ENCODE data around the gene FBXO15.

Gene FBXO15

DNA sequence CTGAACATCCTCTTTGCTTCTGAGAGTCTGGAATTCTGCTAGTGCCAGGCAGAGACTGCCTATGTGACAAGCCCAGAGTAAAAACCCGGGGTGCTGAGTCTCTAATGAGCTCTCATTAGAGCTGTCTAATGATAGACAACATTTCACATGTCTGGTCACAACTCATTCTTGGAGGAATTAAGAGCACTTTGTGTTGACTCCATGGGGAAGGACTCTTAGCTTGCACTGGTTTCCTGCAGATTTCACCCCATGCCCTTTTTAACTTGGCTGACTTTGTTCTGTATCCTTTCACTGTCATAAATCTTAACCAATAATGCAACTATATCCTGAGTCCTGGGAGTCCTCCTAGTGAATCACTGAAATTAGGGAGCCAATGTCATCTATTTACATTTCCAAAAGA lies 33.5 kb downstream of the FBXO15 start:
- no peaks in the 10 kb centered on the region for H3K27me3 ChIP-seq (replicated peaks)
- H3K4me3 ChIP-seq (ENCODE audit: low read depth, low read length): no peak overlapping the region
- no peak for DNase-seq
- H3K27ac ChIP-seq: no peak overlapping the region
- no peaks in the 10 kb centered on the region for H3K36me3 ChIP-seq (replicated peaks)
- in situ Hi-C loops (cut with HindIII; ENCODE audit: low pct_ligation_motif_present, low sequenced_read_pairs): no loop called here
- TF ChIP-seq, protein P1, sequence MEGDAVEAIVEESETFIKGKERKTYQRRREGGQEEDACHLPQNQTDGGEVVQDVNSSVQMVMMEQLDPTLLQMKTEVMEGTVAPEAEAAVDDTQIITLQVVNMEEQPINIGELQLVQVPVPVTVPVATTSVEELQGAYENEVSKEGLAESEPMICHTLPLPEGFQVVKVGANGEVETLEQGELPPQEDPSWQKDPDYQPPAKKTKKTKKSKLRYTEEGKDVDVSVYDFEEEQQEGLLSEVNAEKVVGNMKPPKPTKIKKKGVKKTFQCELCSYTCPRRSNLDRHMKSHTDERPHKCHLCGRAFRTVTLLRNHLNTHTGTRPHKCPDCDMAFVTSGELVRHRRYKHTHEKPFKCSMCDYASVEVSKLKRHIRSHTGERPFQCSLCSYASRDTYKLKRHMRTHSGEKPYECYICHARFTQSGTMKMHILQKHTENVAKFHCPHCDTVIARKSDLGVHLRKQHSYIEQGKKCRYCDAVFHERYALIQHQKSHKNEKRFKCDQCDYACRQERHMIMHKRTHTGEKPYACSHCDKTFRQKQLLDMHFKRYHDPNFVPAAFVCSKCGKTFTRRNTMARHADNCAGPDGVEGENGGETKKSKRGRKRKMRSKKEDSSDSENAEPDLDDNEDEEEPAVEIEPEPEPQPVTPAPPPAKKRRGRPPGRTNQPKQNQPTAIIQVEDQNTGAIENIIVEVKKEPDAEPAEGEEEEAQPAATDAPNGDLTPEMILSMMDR (IDR thresholded peaks at IDR 0.05; ENCODE audit: low read depth, low read length, missing control alignments): no peak

DNA sequence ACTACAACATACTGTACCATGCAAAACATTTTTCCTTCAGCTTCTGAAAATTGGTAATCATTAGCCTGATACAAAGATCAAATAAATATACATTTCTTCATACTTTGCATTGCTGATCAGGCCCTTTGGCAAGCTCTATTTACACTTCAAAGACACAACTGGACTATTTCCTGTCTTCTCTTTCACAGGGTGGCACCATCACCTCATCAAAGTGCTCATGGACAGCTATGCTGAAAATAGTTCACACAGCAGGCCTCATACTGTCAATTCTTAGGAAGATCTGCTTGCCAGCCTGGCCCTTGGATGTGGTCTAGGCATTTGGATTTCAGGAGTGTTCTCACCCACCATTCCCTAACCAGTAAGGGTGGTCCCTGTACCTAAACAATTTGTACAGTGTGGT lies 33.9 kb downstream of the FBXO15 start:
- Histone ChIP-seq H3K4me3 (ENCODE audit: low read depth, low read length) (no peak overlapping the region), H3K27ac (no peak overlapping the region), H3K36me3 (replicated peaks) (no peaks in the 10 kb centered on the region), H3K27me3 (replicated peaks) (no peaks in the 10 kb centered on the region)
- TF ChIP-seq, protein P1 (IDR thresholded peaks at IDR 0.05; ENCODE audit: low read depth, low read length, missing control alignments): no peak
- in situ Hi-C loops (cut with HindIII; ENCODE audit: low pct_ligation_motif_present, low sequenced_read_pairs): no loop called here
- no peak for DNase-seq

DNA sequence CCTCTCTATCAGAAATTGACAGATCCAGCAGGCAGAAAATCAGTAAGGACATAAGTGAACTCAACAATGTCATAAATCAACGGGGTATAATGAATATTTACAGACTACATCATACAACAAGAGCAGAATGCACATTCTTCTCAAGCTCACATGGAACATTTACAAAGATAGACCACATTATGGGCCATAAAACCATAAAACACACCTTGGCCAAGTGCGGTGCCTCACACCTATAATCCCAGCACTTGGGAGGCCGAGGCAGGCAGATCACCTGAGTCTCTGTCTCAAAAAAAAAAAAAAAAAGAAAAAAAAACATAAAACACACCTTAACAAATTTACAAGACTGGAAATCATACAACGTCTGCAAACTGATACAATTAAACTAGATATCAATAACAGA lies 36.7 kb downstream of the FBXO15 start:
- Histone ChIP-seq H3K4me3 (ENCODE audit: low read depth, low read length) (no peak overlapping the region), H3K27ac (no peak overlapping the region), H3K36me3 (replicated peaks) (no peaks in the 10 kb centered on the region), H3K27me3 (replicated peaks) (no peaks in the 10 kb centered on the region)
- no peak for DNase-seq
- TF ChIP-seq, protein P1 (IDR thresholded peaks at IDR 0.05; ENCODE audit: low read depth, low read length, missing control alignments): no peak
- in situ Hi-C loops (cut with HindIII; ENCODE audit: low pct_ligation_motif_present, low sequenced_read_pairs): no loop called here

DNA sequence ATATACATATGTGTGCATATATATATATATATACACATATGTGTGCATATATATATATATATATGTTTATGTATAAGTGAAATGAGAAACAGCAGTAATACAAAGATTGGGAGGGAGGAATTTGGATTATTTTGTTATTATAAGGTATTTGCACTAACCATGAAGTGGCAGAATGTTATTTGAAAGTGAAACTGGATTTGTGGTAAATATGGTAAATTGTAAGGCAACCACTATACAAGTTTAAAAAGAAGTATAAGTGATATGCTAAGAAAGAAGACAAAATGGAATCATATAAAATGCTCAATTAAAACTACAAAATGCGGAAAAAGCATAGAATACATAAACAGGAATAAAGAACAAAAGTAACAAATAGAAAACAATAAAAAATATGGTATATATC lies 37.5 kb downstream of the FBXO15 start:
- no peak overlapping the region for H3K27ac ChIP-seq
- in situ Hi-C loops (cut with HindIII; ENCODE audit: low pct_ligation_motif_present, low sequenced_read_pairs): no loop called here
- H3K4me3 ChIP-seq (ENCODE audit: low read depth, low read length): no peak overlapping the region
- no peaks in the 10 kb centered on the region for H3K27me3 ChIP-seq (replicated peaks)
- TF ChIP-seq, protein P1 (IDR thresholded peaks at IDR 0.05; ENCODE audit: low read depth, low read length, missing control alignments): no peak
- H3K36me3 ChIP-seq (replicated peaks): no peaks in the 10 kb centered on the region
- no peak for DNase-seq

DNA sequence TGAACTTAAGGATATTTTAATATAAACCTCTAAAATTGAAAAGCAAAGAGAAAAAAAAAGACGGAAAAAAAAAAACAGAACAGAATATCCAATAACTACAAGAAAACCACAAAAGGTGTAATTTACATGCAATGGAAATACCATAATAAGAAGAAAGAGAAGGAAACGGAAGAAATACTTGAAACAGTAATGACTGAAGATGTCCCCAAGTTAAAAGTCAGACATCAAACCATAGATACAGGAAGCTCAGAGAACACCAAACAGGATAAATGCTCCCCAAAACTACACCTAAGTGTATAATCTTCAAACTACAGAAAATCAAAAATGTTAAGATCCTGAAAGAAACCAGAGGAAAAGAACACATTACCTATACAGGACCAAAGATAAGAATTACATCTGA lies 39.2 kb downstream of the FBXO15 start:
- no peaks in the 10 kb centered on the region for H3K27me3 ChIP-seq (replicated peaks)
- H3K36me3 ChIP-seq (replicated peaks): no peaks in the 10 kb centered on the region
- H3K27ac ChIP-seq: no peak overlapping the region
- in situ Hi-C loops (cut with HindIII; ENCODE audit: low pct_ligation_motif_present, low sequenced_read_pairs): no loop called here
- H3K4me3 ChIP-seq (ENCODE audit: low read depth, low read length): no peak overlapping the region
- TF ChIP-seq, protein P1 (IDR thresholded peaks at IDR 0.05; ENCODE audit: low read depth, low read length, missing control alignments): no peak
- DNase-seq: no peak

DNA sequence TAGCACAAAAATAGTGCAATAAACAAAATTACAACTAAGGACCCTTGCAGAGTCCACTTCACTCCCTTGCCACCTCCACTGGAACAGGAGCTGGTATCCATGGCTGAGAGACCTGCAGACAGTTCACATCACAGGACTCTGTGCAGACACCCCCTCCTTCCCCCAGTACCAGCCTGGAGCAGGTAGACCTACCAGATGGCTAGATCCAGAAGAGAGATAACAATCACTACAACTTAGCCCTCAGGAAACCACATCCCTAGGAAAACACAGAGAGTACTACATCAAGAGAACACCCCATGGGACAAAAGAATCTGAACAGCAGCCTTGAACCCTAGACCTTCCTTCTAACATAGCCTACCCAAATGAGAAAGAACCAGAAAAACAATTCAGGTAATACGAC lies 49.8 kb downstream of the FBXO15 start:
- Histone ChIP-seq H3K27ac (no peak overlapping the region), H3K36me3 (replicated peaks) (no peaks in the 10 kb centered on the region), H3K27me3 (replicated peaks) (no peaks in the 10 kb centered on the region), H3K4me3 (ENCODE audit: low read depth, low read length) (no peak overlapping the region)
- DNase-seq: no peak
- TF ChIP-seq, protein P1 (IDR thresholded peaks at IDR 0.05; ENCODE audit: low read depth, low read length, missing control alignments): no peak
- in situ Hi-C loops (cut with HindIII; ENCODE audit: low pct_ligation_motif_present, low sequenced_read_pairs): no loop called here
